AG04449 (cell line): ENCODE measurements around the gene PRPF8.
"Not testable (repeated sequence)": the region's sequence is repeated elsewhere in the genome, so short reads cannot be mapped to it uniquely, and the experiment has no call there.

ENCODE experiments used
- CTCF ChIA-PET: fragments of 350-600 bp; formaldehyde crosslinking; extraction: SDS; loops from one replicate; lab custom pipeline; 2021; ENCODE audit warnings: antibody characterized with exemption; lab: Yijun Ruan, JAX
- POLR2A ChIA-PET: fragments of 400-600, 350-600 bp; formaldehyde crosslinking; extraction: SDS; loops from one replicate; lab custom pipeline; 2020; ENCODE audit warnings: antibody characterized with exemption, inconsistent platforms; lab: Yijun Ruan, JAX
- DNase-seq: peaks from one replicate; pipeline ENCODE4 v3.0.0-alpha.2; 2010; ENCODE audit warnings: low read depth, low spot score
- H3K4me3 ChIP-seq: 2 replicates; pipeline ENCODE4 v1.5.1; 2011; ENCODE audit warnings: low read depth, mild to moderate bottlenecking, control low read depth, low read length
- TF ChIP-seq, protein P1 (sequence below): IDR thresholded peaks from one replicate; pipeline ENCODE4 v1.5.1; 2011; ENCODE audit warnings: mild to moderate bottlenecking, moderate library complexity, low read length, control low read depth, inconsistent platforms; ENCODE audit not compliant: insufficient read depth; ENCODE audit errors: missing control alignments

Gene PRPF8

DNA sequence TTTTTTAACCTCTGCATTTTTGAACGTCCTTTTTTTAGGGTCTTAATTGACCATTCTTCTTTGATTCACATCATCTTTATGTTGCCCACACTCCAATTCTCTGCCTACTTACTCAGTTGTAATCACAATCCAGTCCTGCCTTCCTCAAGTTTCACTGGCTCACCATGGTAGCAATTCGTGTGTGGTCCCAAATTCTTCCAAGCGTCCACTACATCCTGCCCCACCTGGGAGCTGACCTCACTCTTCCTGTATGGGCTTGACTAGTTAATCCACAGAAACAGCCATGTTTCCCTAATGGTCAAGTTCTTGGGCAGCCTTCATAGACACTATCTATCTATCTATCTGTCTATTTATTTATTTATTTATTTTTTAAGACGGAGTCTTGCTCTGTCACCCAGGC is 18.4 kb upstream of the PRPF8 start:
- no peak for DNase-seq
- no peak overlapping the region for H3K4me3 ChIP-seq
- POLR2A ChIA-PET, result interaction anchor here (0.9 kb wide), 1 partner anchor 14 kb away, joined by 3 read pairs; no protein-coding TSS in a partner anchor
- CTCF ChIA-PET, result interaction anchor here (0.9 to 1.0 kb wide), 3 partner anchors 10 to 83 kb away, joined by 3 read pairs; no protein-coding TSS in a partner anchor
- TF ChIP-seq, protein P1, sequence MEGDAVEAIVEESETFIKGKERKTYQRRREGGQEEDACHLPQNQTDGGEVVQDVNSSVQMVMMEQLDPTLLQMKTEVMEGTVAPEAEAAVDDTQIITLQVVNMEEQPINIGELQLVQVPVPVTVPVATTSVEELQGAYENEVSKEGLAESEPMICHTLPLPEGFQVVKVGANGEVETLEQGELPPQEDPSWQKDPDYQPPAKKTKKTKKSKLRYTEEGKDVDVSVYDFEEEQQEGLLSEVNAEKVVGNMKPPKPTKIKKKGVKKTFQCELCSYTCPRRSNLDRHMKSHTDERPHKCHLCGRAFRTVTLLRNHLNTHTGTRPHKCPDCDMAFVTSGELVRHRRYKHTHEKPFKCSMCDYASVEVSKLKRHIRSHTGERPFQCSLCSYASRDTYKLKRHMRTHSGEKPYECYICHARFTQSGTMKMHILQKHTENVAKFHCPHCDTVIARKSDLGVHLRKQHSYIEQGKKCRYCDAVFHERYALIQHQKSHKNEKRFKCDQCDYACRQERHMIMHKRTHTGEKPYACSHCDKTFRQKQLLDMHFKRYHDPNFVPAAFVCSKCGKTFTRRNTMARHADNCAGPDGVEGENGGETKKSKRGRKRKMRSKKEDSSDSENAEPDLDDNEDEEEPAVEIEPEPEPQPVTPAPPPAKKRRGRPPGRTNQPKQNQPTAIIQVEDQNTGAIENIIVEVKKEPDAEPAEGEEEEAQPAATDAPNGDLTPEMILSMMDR, result no peak

DNA sequence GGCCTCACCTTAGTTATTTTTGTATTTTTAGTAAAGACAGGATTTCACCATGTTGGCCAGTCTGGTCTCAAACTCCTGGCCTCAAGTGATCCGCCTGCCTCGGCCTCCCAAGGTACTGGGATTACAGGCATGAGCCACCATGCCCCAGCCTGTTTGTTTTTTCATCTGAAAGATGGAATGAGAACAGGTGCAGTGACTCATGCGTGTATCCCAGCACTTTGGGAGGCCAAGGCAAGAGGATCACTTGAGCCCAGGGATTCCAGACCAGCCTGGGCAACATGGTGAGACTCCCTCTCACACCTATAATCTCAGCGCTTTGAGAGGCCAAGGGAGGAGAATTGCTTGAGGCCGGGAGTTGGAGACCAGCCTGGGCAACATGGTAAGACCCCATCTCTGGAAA is 15.2 kb upstream of the PRPF8 start:
- CTCF ChIA-PET, H3K4me3 ChIP-seq, DNase-seq: not testable (repeated sequence)
- POLR2A ChIA-PET, result interaction anchor here (1.1 kb wide), 1 partner anchor 16 kb away, joined by 5 read pairs; no protein-coding TSS in a partner anchor

DNA sequence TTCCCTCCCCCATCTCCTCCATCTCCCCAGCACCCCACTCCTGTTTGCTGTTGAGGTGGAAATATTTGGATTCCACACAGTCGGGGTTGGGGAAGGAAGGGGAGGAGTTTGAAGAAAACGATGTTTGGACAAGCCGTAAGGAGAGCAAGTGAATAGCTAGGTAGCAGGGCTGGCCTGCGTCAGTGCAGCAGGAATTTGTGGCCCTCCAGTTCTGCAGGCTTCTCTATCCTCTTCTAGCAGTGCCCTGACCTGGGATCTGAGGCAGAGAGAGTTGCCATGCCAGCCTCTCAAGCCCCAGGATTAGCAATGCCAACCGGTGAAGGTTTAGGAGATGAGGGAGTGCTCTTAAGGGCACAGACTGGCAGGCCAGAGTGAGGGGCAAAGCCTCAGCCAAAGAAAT is 13.0 kb upstream of the PRPF8 start:
- no peak for DNase-seq
- ChIA-PET CTCF (interaction anchor here (1.3 kb wide), 1 partner anchor 28 kb away, joined by 6 read pairs; no protein-coding TSS in a partner anchor), POLR2A (interaction anchor here (0.6 kb wide), 1 partner anchor 15 kb away, joined by 3 read pairs; no protein-coding TSS in a partner anchor)
- H3K4me3 ChIP-seq, result no peak overlapping the region
- TF ChIP-seq, protein P1, result no peak

DNA sequence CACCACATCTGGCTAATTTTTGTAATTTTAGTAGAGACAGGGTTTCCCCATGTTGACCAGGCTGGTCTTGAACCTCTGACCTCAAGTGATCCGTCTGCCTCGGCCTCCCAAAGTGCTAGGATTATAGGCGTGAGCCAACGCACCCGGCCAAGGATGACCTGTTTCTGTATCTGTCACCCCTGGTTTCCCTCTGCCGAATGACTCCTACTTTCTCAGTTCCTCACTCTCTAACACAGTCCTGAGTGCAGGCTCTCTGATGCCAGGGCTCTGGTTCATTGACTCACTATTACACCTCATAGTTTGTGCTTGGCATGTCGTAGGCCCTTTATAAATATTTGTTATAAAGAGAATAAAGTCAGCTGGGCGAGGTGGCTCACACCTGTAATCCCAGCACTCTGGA is 10.7 kb upstream of the PRPF8 start:
- ChIA-PET POLR2A (no interaction called here), CTCF (no interaction called here)
- no peak overlapping the region for H3K4me3 ChIP-seq
- DNase-seq, result no peak
- TF ChIP-seq, protein P1, result no peak

DNA sequence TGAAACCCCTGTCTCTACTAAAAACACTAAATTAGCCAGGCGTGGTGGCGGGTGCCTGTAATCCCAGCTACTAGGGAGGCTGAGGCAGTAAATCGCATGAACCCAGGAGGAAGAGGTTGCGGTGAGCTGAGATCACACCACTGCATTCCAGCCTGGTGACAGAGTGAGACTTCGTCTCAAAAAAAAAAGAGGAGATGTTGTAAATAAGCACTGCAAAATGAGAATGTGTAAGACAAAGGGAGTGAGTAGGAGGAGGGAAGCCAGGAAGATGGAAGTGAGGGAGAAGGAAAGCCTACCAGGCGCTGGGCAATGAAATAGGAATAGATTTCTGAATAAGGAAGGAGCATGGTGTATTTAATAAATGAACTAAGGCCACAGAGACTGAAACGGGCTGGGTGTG is 8.7 kb upstream of the PRPF8 start:
- no peak overlapping the region for H3K4me3 ChIP-seq
- DNase-seq, result no peak
- TF ChIP-seq, protein P1, result no peak
- ChIA-PET POLR2A (interaction anchor here (0.9 kb wide), 1 partner anchor 22 kb away, joined by 3 read pairs; no protein-coding TSS in a partner anchor), CTCF (no interaction called here)

DNA sequence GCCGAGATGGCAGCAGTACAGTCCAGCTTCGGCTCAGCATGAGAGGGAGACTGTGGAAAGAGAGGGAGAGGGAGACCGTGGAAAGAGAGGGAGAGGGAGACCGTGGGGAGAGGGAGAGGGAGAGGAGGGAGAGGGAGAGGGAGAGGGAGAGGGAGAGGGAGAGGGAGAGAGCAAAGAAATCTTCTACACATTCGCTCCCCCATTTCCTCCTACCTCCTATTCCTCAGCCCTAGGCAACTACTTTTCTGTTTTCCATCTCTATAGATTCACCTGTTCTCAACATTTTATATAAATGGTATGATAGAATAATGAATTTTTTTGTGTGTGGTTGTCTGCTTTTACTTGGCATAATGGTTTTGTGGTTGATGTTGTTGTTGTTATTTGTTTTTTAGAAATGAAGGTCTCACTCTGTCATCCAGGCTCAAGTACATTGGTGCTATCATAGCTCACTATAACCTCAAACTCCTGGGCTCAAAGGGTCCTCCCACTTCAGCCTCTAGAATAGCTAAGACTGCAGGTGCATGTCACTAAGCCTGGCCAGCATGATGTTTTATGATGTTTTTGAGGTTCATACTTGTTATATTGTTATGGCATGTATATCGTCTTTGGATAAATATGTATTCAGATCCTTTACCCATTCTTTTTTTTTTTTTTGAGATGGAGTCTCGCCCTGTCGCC is 6.0 kb upstream of the PRPF8 start:
- TF ChIP-seq, protein P1, result no peak
- CTCF ChIA-PET, result interaction anchor here (1.2 kb wide), 1 partner anchor 9 kb away, joined by 3 read pairs; no protein-coding TSS in a partner anchor
- no peak overlapping the region for H3K4me3 ChIP-seq
- POLR2A ChIA-PET, result interaction anchor here (0.9 kb wide), 1 partner anchor 26 kb away, joined by 3 read pairs; no protein-coding TSS in a partner anchor
- DNase-seq, result no peak

DNA sequence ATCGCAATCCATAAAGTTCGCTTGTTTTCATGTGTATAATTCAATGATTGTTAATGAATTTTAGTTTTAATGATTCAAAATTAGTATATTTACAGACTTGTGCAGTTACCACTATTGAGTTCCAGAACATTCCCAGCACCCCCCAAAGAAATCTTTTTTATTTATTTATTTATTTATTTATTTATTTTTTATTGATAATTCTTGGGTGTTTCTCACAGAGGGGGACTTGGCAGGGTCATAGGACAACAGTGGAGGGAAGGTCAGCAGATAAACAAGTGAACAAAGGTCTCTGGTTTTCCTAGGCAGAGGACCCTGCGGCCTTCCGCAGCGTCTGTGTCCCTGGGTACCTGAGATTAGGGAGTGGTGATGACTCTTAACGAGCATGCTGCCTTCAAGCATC is 3.7 kb upstream of the PRPF8 start:
- H3K4me3 ChIP-seq, DNase-seq, POLR2A ChIA-PET, CTCF ChIA-PET: not testable (repeated sequence)
